ENCODE data around the gene SMIM7.
A peak's percentile ranks its signal among the peaks of the same experiment; 100 is the strongest.

SMIM7 gene

DNA sequence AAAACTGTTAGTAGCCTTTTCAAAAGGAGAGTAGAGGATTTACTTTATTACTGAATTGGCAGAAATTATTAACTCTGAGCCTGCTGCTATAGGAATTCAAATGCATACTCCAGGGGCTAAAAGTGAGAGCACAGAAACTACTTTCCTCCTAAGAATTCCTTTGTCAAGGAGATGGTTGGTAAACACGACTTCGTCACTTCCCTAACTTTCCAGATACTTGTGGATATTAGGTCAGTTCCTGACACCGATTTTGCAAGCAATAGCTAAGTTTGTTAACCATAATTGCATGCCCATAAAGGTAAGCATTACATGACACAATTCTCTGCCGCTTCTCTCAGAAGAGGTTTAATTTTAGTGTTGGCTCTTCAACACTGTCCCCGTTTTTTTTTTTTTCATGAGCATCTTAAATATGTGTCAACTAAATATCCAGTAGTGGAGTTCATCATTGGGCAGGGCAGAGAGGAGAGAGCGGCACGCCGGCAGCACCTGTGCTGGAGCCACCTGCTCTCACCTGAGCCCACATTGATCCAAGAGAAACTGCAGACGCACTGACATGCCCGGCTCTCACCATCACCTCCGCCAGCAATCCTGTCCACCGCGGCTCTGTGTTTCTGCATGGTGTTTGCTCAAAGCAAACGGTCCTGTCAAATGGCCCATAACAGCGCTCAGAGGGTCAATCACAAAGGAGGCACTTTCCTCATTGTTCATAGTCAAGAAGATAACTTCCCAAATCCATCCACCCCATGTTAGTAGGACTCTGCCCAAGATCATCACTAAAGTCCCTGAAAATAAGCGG is 34.6 kb downstream of the SMIM7 start:
- DNase-seq (ENCODE audit: low read depth, low spot score) = no peak
- H3K4me3 ChIP-seq (ENCODE audit: low read length) = no peak overlapping the region

DNA sequence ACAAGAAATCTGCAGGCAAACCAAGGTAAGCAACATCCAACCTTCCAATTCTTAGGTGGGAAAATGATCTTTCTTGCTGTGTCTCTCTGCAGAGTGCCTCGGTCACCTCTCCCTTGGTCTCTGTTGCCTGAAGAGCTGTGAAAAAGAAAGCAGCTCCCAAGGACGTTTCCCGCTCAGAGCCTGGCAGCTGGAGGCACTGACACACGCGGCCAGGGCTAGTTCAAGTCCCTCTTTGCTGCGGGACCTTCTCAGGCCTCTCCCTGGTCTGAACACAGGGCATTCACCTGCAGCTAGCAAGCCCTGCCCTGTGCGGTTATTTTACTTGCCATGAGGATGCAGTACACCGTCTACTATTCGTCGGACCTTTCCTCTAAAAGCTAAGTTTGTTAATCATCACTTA is 35.7 kb downstream of the SMIM7 start:
- DNase-seq (ENCODE audit: low read depth, low spot score) = no peak
- H3K4me3 ChIP-seq (ENCODE audit: low read length) = no peak overlapping the region

DNA sequence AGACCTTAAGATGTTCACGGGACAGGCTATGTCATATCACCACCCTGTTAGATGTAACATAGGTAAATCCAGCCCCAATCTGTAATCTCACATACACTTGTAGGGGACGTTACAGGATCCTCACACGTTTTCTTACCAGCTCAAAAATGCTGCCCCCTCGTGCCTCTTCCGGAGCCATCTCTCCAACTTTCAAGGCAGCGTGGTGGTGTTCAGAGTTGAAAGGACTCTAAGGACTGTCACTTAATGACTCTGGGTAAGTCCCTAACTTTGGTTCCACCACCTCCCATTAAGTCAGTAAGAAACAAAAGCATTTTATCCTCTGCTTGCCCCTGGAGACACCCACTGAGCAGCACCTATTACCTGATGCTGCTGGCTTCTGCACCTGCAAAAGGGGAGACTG is 36.4 kb downstream of the SMIM7 start:
- no peak overlapping the region for H3K4me3 ChIP-seq (ENCODE audit: low read length)
- peak; percentile 28 for DNase-seq (ENCODE audit: low read depth, low spot score)

DNA sequence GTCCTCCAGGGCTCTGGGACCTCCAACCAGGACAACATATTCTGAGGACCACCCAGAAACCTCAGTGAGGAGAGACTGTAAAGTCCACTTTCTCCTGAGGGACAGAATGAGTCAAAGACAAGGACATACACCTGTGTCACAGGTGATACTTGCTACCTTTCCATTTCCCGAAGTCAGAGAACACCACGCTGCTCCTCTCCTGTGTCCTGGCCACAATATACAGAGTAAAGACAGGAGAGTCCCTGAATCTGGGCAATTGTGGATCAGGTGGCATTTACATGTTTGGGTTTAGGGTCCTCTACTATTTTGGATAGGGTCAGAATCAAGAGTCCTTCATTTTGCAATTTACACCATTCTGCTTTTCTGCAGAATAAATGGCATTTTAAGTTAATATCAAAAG is 36.9 kb downstream of the SMIM7 start:
- DNase-seq (ENCODE audit: low read depth, low spot score) = no peak
- H3K4me3 ChIP-seq (ENCODE audit: low read length) = no peak overlapping the region

DNA sequence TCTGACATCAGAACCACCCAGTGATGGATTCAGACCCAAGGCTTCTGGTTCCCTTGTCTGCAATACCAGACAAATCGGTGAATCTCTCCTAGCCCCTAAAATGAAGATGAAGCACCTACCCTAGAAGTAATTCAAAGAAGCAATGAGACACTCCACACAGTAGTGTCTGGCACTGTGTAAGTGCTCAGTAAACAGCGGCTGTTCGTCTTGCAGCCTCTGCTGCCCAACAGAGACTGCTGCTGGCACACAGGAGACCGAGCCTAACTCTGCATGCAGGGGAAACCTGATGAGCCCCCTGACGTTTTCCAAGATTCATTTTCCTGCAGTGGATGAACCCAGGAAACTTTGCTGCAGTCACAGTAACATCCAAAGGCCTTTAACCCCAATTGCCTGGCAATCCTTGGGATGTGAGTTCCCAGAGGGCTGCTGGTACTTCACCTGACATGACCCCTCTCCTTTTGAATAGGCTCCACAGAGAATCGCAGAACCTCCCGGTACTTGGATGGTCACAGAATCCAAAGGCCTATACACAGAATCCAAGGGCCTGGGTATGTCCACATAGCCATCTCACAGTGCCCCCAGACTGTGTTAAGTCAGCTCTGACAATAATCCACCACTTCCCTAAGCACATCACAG is 38.7 kb downstream of the SMIM7 start:
- DNase-seq (ENCODE audit: low read depth, low spot score) = no peak
- no peak overlapping the region for H3K4me3 ChIP-seq (ENCODE audit: low read length)

DNA sequence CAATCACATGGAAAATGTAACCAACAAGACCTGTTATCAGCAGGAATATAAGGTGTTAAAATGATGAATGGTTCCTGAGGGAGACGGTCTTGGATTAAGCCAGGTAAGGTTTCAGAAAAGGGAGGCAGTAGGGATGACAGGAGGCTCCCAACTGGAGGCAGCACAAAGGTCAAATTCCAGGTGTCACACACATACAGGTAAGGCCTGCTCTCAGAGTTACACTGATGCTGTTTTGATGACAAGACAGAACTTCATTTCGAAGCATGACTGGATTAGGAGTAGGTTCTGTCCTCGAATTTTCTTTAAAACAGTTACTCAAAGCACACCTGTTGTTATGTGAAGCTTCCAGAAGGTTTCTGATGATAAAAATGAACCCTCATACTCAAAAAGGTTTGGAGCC is 39.4 kb downstream of the SMIM7 start:
- DNase-seq (ENCODE audit: low read depth, low spot score) = no peak

DNA sequence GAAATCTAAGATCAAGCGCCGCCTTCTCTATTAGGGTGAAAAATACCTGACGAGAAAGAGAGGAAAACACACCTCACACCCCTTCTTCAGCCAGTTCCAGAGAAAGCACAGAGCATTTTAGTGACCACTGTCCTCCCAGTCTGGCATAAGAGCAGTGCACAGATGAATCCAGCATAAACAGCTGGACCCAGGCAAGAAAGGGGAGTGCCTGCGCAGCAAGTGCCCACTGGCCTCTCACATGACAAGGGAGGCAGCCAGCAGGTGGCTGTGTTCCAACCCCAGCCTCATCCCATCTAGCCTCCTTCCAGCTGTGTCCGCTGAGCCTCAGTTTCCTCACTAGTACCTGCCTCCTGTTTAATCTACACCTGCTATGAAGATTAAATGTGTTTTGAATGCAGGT is 39.9 kb downstream of the SMIM7 start:
- DNase-seq (ENCODE audit: low read depth, low spot score) = no peak
- H3K4me3 ChIP-seq (ENCODE audit: low read length) = no peak overlapping the region

More for the DNA sequence above, 39.4 kb downstream of the SMIM7 start:
- H3K4me3 ChIP-seq (ENCODE audit: low read length) = no peak overlapping the region

DNA sequence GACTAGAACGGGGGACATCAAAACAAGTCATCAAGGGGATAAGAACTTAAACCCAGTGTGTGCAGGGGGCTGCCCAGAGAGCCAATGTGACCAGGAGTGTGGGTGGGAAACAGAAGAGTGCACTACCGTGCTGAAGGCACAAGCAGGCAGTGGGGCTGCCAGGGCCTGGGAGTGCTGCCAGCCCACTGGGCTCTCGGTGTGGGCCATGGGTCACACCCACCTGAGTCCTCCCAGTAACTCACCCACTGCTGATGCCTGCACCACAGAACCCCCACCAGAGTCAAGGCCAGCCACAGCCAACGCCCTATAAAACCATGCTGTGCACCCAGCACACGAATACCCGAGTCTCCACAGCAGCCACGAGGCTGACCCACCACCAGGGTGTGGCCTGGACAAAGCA is 40.5 kb downstream of the SMIM7 start:
- no peak overlapping the region for H3K4me3 ChIP-seq (ENCODE audit: low read length)
- DNase-seq (ENCODE audit: low read depth, low spot score) = no peak

DNA sequence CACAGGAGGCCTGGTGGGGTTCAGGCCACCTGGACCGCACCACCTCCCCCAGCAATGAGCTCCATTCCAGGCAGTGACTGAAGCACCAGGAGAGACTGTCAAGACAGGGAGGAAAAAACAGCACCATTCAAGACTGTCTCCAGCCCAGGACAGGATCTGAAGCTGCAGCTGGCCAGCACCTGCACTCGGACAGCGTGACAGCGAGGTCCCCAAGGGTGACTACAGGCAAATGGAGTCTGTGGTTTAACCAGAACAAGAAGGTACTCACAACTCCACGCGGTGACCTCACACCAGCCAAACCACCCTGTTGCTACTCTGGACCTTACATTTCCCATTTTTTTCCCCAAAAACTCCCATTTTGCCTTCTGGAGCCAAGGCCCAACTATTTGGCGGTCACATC is 41.7 kb downstream of the SMIM7 start:
- no peak for DNase-seq (ENCODE audit: low read depth, low spot score)

DNA sequence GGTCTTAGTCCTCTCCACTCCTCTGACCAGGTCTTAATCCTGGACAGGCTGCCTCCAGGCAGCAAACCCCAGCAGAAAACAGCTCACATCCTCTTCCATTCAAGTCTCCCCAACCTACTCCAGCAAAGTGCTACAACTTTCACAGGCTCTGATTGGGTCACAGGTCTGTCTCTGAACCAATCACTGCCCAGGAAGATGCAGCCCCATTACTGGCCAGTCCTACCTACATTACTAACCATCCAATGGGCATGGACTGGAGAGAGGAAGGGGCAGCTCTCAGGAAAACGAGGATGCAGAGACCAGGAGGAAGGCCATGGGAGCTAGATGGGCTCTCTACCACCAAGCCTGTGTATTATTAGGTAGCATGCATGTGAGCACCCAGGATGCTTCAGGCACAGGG is 44.1 kb downstream of the SMIM7 start:
- H3K4me3 ChIP-seq (ENCODE audit: low read length) = no peak overlapping the region
- no peak for DNase-seq (ENCODE audit: low read depth, low spot score)

More for the DNA sequence above, 41.7 kb downstream of the SMIM7 start:
- H3K4me3 ChIP-seq (ENCODE audit: low read length) = no peak overlapping the region

DNA sequence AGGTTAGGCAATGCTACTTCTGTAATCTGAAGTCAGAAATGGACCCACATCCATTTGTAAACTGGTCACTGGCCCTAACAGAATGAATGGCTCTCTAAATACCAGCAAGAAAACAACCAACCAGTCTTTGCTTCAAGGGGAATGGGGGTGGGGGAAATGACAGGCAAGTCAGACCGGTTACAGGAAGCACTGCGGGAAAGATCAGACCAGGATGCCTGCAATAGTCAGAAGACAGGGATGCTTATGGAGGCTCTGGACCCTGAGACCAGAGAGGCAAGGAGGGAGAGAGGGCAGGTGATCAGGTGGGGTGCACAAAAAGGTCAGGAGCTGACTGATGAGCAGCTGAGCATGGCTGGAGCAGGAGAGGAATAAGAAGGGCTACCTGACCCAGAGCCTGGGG is 45.0 kb downstream of the SMIM7 start:
- DNase-seq (ENCODE audit: low read depth, low spot score) = no peak
- H3K4me3 ChIP-seq (ENCODE audit: low read length) = no peak overlapping the region

DNA sequence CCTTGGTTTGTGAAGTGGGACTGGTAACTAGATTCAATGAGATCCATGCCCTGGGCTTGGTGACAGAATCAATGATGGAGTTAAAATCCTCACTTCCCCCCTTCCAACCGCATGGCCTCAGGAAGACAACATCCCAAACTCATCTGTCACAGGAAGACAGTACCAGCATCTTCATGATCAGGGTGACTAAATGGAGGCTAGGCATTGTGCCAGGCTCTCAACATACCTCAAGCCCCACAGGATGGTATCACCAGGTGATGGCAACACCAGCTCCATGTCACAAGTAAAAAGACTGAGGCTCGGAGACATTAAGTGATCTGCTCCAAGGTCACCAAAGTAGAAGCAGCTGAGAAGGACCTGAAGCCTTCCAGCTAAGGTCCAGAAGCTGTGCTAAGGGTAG is 46.1 kb downstream of the SMIM7 start:
- H3K4me3 ChIP-seq (ENCODE audit: low read length) = no peak overlapping the region
- no peak for DNase-seq (ENCODE audit: low read depth, low spot score)

DNA sequence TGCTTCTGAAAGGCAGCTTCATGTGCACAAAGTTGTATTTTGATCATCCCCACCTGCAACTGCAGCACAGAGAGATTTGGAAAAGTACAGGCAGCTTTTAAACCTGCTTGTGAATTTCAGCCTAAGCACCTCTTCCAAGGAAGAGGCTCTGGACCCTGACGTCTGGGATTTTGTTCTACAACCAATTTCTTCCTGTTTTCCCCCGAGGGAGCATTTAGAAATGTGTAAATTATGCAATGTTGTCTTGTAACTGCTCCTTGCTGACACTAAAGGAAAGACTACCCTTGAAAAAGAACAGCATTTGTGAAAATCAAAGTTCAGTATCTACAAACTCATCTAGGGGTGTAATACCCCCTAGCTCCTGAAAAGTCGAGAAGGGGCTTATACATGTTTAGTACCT is 47.3 kb downstream of the SMIM7 start:
- DNase-seq (ENCODE audit: low read depth, low spot score) = no peak
- H3K4me3 ChIP-seq (ENCODE audit: low read length) = no peak overlapping the region

DNA sequence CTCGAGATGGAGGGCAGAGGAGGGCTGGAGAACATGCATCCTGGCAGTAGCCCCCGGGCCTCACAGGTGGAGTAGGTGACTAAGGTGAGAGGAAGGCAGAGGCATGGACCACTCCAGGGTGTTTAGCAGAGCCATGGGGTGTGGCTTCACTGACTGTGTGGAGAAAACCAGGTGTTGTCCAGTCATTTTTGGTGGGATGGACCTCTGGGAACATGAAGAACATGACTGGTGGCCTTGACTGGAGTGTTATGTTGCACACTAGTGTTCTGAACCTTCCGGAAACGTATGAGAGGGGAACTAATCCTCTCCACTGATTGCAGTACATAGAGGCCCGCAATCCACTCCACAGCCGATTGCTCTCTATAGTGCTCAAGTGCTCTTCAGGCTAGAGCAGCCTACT is 48.8 kb downstream of the SMIM7 start:
- no peak overlapping the region for H3K4me3 ChIP-seq (ENCODE audit: low read length)
- DNase-seq (ENCODE audit: low read depth, low spot score) = no peak

DNA sequence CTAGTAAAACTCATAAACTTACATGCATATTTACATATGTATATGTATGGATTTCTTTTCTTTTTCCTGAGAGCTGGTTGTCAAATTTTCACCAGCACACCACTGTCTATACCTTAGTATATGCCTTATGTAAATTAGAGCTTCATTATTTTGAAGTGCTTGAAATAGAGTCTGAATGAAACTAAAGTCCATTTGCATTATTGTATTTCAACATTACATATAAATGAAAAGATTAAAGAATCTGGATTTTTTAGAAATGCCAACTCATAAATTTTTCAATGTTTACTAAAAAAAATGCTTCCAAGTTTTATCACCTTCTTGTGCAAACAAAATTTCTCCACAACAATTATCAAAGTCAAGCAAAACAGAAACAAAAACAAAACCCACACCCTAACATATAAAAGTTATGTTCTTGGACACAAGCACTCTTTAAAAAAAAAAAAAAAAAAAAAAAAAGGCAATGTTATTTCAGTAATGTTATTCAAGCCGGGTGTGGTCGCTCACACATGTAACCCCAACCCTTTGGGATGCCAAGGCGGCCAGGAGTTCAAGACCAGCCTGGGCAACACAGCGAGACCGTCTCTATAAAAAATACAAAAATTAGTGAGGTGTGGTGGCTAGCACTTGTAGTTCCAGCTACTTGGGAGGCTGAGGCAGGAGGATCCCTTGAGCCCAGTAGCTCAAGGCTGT is 50.3 kb downstream of the SMIM7 start:
- no peak for DNase-seq (ENCODE audit: low read depth, low spot score)

DNA sequence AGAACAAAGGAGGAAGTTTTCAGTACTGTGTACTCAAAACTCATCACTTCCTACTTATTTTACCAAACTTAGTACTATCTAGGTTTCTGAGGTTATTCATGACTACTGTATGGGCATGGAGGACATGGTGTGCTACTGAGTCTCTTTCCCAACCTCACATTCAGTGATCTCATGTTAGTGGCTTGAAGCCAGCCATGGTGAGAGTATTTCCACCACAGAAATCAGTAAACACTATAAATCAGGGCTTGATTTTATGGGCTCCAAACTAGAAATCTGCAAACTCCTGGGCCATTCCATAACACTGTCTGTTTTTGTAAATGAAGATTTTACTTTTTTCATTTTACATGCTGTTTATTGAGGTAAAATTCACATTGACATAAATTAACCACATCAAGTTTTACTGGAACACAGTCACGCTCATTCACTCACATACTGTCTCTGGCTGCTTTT is 51.6 kb downstream of the SMIM7 start:
- H3K4me3 ChIP-seq (ENCODE audit: low read length) = no peak overlapping the region
- DNase-seq (ENCODE audit: low read depth, low spot score) = no peak

More for the DNA sequence above, 50.3 kb downstream of the SMIM7 start:
- H3K4me3 ChIP-seq (ENCODE audit: low read length) = no peak overlapping the region

DNA sequence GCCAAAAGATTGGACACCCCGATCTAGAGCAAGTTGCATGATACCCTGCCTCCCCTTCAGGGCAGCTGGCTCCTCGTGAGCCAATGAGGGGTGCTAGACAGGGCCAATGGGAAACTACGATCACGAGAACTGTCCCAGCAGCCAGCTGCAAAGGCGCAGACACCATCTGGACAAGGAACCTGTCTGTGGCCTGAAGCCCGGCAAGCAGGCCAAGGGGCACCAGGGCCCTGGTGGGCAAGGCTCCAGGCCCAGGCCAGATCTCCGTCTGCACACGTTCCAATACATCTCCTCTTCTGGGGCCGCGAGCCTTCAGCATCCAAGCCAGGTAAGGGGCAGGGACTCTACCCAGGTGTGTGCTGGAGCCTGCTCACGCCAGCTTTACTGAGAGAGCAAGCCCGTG is 52.1 kb downstream of the SMIM7 start:
- no peak overlapping the region for H3K4me3 ChIP-seq (ENCODE audit: low read length)

DNA sequence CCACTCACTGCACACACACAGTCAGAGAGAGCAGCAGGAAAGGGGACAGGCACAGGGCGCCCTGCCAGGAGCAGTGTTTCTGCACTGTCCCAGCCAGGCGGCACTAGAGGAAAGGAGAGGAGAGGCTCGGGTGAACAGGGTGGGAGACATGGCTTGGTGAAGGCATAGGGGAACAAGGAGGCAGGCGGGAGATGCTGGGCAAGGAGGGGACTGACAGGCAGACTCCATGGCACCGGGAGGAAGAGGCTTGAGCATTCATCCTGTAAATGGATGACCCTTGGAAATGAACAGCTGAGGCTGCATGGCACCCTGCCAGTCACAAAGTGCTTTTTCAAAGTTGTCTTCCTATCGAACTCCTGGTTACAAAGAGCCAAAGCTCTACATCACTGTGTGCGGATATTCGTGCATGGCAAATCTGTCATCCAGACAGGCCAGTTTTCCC is 54.4 kb downstream of the SMIM7 start:
- no peak overlapping the region for H3K4me3 ChIP-seq (ENCODE audit: low read length)
- no peak for DNase-seq (ENCODE audit: low read depth, low spot score)

More for the DNA sequence above, 52.1 kb downstream of the SMIM7 start:
- no peak for DNase-seq (ENCODE audit: low read depth, low spot score)

DNA sequence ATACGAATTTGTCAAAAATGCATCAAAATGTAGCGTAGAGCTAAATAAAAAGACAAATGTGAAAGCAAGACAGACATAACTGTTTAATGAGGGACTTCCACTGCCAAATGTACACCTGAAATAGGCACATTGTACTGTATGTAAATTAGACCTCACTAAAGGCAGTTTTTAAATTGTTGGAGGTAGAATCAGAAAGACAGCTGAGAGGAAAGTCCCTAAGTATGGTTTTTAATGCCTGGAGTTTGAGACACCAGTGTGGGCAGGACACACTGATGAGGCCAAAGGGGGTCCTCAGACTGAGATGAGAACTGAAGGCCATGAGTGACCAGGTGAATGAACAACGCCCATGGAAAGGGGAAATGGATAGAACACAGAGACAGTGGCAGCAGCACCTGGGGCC is 54.8 kb downstream of the SMIM7 start:
- H3K4me3 ChIP-seq (ENCODE audit: low read length) = no peak overlapping the region

DNA sequence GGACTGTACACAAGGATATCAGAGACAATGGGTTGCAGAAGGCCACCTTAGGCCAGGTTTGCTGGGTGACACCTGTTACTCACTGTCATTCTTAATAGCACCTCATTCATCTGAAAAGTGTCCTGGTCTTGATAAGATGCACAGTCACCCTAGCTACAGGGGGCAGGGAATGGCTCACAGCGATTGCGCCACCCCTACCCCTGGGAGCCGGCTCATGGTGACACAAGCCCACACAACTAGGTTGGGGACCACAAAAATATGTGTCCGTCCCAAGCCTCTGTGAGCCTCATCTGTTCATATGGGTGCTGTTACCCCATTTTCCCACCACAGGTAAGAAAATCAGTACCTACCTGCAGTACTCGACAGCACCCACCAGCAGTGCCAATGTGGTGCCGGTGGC is 55.3 kb downstream of the SMIM7 start:
- no peak for DNase-seq (ENCODE audit: low read depth, low spot score)
- H3K4me3 ChIP-seq (ENCODE audit: low read length) = no peak overlapping the region

More for the DNA sequence above, 54.8 kb downstream of the SMIM7 start:
- DNase-seq (ENCODE audit: low read depth, low spot score) = no peak

Data from Jurkat, Clone E6-1 (cell line).